Smooth muscle cell of the brain vasculature (primary cell): ENCODE results near the gene TFEC.
"Not testable (repeated sequence)": the region's sequence is repeated elsewhere in the genome, so short reads cannot be mapped to it uniquely, and the experiment has no call there.

Experiments used
- DNase-seq: peaks from one replicate; pipeline ENCODE4 v3.0.0-alpha.2; 2012; ENCODE audit warnings: low read depth, low spot score

The TFEC gene, protein sequence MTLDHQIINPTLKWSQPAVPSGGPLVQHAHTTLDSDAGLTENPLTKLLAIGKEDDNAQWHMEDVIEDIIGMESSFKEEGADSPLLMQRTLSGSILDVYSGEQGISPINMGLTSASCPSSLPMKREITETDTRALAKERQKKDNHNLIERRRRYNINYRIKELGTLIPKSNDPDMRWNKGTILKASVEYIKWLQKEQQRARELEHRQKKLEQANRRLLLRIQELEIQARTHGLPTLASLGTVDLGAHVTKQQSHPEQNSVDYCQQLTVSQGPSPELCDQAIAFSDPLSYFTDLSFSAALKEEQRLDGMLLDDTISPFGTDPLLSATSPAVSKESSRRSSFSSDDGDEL

DNA sequence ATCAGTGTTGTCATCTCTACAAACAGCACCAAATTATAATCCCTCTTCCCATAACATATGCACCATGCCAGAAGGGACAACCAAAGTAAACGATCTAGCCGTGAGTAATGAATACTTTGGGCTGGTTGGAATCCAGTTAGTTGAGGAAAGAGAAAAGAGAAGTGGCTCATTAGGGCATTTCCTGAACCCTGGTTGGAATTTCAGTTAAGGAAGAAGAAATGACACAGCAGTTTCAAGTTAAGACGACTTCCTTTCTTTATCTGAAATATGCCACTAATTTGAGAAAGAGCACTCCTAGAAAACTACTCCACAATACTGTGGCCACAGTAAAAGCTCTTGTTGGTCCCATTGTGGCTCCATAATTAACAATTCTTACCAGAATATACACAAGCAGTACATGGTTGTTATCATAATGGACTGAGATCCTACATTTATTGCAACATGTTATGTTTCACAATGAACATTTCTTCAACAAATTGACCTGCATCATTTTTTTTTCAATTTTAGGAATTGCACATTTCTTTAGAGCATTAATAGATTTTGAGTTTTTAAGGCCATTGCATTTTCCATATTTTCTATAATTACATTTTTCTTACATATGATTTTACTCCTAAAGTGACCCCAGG is at the start of gene TFEC:
TSS of gene TFEC (minus strand) at position 113 of the 626 bp plus-strand sequence. CDS start 46,322 bp downstream, outside the sequence.
- DNase-seq: no peak

DNA sequence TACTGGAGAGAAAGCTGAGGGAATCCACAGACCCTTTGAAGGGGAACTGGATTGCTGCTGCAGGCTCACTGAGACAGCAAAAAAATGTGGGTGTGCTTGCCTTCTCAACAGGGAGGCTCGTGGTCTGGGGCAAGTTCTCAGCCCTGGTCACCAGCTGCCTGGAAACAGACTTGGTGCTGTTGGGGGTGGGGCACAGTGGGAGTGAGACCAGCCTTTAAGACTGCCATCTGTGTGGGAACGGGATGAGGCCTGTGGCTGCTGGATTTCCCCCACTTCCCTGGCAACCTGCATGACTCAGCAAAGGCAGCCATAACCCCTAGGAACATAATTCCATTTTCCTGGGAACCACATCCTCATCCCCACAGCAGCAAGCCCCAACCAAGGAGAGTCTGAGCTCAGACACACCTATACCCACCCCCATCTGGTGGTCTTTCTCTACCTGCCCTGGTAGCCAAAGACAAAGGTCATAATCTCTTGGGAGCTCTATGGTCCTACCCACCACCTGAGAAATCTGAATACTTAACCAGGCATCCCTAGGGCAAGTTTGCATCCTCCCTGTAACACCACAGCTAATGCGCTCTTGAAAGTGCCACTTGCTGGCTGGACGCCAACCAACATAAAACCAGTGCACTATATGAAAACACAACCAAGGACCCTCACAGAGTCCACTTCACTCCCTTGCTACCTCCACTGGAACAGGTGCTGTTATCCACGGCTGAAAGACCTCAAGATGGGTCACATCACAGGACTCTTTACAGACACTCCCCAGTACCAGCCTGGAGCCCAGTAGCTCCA is 45.0 kb upstream of the TFEC start:
- no peak for DNase-seq

DNA sequence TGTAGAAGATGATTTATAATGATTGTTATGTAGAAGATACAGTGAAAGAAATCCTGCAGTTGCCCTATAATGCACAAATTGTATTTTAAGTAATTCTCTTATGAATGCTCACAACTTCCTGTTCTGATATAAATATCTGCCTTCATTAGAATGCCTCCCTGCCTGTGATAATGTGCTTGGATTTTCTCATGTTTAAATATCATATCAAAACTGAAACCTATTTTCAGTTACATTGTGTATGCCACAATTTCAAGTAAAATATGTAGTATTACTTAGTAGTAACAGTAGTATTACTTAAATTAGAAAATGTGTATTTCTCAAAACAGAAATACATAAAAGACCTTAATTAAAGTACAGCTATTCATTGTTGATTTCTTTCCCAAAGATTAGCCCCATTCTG is 41.1 kb upstream of the TFEC start:
- no peak for DNase-seq

DNA sequence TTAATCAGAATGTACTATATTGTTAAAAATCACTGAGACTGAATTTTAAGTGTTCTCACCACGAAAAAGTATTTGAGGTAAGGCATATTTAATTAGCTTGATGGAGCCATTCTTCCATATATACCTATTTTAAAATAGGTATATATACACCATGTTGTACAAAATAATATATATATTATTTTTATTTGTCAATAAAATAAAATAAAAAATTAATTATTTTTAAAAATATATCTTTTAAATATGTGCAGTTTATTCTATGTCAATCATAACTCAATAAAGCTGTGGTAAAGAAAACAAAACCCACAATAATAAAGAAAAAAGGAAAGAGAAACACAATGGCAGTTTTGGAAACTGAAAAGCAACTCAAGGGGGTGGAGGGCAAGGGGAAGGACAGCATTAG is 33.6 kb upstream of the TFEC start:
- DNase-seq: no peak

DNA sequence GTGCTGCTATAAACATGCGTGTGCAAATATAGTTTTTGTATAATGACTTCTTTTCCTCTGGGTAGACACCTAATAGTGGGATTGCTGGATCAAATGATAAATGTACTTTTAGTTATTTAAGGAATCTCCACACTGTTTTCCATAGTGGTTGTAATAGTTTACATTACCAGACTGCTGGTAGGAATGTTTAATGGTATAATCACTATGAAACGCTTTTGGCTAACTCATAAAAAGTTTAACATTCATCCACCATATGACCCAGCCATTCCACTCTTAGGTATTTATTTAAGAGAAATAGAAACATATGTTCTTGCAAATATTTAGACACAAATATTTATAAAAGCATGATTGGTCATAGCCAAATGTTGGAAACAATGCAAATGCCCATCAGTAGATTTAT is 32.1 kb upstream of the TFEC start:
- DNase-seq: no peak

DNA sequence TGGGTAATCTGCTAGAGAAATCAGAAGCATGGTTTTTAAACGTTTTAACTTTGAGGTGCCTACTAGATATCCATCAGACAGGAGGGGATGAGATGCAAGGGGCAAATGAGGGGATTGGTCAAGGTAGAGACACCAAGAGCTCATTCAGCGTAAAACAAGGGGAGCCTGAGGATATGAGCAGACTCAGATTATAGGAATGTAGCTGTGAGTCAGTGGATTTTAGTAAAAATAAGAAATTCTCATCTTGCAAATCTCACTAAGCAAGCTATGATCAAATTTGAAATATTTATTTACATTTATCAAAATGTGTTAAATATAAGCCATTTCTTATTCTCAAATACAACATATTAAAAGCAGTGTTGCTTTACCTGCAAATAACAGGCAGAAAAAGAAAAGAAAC is 21.4 kb upstream of the TFEC start:
- no peak for DNase-seq

DNA sequence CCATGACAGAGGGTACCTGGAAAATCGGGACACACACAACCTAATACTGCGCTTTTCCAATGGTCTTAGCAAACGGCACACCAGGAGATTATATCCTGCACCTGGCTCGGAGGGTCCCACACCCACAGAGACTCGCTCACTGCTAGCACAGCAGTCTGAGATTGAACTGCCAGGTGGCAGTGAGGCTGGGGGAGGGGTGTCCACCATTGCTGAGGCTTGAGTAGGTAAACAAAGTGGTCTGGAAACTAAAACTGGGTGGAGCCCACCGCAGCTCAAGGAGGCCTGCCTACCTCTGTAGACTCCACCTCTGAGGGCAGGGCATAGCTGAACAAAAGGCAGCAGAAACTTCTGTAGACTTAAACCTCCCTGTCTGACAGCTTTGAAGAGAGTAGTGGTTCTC is 16.7 kb upstream of the TFEC start:
- not testable (repeated sequence) for DNase-seq

DNA sequence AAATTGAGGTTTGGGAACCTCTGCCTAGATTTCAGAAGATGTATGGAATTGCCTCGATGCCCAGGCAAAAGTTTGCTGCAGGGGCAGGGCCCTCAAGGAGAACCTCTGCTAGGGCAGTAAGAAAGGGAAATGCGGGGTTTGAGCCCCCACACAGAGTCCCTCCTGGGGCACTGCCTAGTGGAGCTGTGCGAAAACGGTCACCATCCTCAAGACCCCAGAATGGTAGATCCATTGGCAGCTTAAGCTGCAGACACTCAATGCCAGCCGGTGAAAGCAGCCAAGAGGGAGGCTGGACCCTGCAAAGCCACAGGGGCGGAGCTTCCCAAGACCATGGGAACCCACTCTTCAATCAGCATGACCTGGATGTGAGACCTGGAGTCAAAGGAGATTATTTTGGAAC is 15.0 kb upstream of the TFEC start:
- no peak for DNase-seq

DNA sequence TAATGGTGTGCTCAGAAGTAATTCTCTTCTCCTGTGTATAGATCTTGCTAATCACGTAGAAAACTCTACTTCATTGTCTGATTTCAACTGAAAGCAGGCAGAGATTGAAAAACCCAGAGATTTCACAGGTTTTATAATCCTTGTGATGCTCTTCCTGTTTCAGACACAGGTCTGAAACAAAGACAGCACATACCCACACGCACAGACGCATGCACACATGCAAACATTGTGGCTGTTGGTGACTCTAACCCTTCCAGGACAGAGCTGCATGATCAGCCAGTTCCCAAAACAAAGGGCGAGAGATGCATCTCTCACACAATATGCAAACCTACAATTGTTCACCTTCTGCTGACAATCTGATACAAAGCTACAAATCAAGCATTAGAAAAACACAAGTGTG is 11.1 kb upstream of the TFEC start:
- DNase-seq: no peak

DNA sequence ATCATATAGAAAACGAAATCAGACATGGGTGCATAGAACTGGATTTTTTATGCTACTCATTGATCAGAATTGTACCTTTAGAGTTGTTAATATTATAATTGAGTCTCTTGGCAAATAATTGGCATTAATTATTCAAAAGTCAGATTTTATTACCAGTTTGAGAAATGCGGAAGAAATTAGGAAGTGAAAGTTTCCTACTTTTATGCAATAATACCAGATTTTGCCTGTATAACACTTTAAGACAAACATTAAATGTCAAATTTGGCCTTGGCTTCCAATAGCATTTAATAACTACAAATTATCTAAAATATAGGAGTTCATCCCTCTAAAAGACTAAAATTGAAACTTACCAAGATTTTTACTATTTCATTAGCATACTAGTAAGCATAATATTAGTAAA is 6.8 kb upstream of the TFEC start:
- DNase-seq: no peak

DNA sequence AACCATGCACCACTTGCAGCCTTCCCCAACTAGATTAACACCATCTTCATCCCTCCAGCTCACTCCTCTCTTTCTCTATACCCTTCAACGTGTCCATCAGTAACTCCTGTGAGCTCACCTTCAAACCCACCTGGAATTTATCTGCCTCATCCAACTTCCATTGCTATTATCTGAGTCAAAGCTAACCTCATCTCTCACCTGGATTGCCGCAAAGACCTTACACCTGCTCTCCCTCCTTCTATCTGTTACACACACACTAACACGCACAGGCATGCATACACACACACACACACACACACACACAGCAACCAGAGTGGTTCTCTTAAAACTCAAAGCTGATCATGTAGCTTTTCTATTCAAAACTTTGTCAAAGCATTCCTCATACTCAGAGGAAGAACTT is 3.8 kb upstream of the TFEC start:
- no peak for DNase-seq

DNA sequence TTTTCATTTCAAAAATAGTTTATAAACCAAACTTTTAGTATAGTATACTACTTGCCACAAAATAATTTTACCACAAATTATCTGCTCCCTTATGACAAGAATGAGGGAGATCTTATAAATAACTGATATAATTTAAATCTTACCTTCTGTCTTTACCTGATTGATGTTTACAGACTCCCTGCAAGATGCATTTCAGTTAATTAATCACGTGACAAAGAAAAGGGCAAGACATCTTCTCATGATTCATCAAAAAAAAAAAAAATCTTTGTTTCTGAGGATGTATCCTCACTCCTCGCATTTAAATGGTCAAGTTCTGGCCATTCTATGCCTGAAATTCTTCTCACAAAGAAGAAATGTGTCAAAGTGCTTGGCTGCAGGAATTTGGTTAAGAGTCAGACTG is 2.3 kb upstream of the TFEC start:
- DNase-seq: no peak

DNA sequence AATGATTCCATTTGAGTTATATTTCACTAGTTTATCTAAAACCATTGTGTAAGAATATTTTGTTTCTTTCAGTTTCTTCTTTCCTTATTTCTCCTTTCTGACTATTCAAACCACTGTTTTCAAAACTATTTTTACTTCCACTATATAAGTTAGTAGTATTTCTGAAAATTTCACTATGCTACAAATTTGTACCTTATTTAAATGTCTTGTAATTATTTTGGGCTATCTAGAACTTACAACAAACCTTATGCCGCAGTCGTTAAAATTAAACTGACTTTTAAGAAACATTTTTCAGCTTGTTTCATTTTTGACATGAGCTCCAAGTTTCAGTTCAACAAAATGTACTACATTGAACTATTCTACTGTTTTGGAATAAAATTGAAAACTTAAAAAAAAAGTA is 1.8 kb downstream of the TFEC start:
- no peak for DNase-seq

DNA sequence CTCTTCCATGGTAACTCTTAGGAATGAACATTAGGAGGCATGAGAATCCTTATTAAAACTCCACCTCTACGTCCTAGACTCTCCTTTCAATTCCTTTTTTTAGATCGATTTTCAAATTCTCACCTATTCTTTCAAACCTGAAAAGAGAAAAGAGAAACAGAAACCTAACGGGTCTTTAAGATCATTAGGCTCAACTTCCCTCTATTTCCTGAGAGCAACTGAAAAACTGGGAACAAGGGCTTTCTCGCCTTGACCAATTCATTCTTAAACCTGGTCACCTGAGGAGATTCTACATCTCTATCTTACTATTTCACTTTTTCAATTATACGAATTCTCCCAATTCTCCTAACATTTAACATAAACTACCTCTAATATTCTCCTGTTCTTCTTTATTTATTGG is 2.8 kb downstream of the TFEC start:
- no peak for DNase-seq

DNA sequence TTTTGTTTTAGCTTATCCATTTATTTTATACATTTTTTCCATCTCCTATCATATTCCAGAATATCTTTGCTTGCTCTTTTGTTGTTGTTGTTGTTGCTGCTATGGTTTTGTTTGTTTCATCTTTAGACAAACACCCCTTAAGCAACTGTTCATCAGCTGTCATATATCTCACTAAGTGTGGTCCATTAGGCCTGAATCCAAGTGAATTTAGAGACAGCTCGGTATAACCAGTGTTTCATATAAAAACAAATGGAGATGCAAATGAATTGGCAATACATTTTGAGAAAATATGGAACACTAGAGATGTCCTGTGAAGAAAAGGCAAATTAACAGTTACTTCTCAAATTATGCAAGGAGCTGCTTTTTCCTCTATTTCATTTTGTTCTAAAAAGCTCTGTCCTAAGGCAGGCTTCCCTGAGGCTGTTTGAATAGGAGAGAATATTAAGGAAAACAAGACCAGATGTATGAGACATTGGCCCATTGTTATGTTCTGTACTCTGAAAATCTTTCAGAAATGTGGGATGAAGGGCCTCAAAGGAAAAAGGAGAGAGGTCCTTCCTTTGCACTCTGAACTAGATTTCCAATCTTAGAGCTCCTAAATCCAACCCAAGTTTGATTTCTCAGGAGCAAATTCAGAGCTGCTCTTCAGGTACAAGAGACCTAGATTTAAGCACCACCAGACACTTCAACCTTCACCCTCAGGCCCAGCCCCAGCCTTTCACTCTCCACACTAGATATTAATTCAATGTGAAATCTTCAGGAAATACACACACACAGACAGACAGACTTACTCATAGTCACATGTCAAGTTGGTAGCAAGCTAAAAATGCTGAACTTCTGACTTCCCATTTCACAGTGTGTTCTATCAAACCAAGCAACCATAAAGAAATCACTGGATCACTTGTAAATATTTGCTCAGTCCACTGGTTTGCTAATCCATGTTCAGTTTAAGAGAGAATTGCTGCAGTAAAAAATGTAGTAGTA is 5.4 kb downstream of the TFEC start:
- DNase-seq: no peak

DNA sequence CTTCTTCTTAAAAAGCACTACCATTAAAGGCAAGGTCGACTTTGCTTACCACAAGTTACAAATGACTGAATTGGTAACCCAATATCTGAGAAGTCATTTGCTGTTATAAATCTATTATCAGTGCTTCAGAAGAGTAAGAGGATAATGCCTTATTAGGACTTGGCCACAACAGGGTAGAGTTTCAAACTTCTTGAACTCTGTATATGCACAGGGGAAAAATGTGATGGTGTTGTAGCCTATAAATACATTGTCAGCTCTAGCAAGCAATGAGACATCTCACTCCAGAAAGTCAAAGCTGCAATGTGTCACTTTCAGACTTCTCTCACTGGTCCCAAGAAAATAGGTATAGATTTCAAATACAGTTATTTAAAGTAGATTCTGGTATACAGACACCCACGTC is 9.3 kb downstream of the TFEC start:
- DNase-seq: no peak

DNA sequence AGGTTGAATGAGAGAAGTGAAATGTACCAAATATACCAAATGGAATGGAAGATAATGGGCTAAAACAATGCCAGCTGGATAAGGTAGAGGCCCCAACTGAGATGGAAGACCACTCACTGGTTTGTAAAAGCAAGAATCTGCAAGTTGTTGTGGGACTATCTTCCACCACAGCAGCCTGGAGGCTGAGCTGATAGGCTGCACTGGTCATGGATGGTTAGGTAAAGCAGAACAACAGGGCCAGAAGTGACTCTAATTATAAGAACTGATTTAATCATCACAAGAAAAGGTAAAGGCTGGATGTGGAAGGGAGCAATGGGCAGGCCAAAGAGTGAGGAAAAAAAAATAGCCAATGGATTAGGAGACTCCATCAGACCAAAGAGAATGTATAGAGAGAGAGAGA is 11.8 kb downstream of the TFEC start:
- DNase-seq: no peak

DNA sequence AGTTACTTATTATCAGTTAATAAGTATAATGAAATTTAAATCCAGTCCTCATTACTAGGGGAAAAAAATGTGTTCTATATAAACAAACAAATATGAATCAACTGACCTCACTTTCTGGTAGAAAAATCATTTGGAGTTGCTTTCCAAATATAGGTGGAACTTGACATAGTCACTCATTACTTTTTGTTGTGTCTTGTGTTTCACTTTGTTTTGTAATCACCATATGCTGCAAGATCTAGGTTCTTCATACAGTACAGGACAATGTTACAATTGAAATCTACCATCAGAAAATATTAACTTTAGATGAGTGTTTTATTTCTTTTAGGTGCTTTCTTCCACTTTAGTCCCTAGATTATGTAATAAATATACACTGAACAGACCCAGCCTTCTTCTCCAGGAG is 16.9 kb downstream of the TFEC start:
- no peak for DNase-seq

DNA sequence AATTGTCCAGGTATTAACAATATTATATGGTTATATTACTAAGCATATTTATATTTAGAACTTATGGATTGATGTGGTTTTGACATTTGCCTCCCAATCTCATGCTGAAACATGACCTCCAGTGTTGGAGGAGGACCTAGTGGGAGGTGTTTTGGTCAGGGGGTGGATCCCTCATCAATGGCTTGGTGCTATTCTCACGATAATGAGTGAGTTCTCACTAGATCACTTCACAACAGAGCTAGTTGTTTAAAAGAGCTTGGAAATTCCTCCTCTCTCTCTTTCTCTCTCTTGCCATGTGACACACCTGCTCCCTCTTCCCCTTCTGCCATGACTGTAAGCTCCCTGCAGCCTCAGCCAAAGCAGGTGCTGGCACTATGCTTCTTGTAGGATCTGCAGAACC is 19.0 kb downstream of the TFEC start:
- no peak for DNase-seq

DNA sequence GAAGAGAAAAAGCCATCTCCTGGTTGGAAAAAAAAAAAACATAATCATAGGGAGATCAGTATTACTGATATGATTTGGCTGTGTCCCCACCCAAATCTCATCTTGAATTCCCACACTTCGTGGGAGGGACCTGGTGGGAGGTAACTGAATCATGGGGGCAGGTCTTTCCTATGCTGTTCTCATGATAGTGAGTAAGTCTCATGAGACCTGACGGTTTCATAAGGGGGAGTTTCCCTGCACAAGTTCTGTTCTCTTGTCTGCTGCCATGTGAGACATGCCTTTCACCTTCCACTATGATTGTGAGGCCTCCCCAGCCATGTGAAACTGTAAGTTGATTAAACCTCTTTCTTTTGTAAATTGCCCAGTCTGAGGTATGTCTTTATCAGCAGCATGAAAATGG is 25.8 kb downstream of the TFEC start:
- DNase-seq: not testable (repeated sequence)

DNA sequence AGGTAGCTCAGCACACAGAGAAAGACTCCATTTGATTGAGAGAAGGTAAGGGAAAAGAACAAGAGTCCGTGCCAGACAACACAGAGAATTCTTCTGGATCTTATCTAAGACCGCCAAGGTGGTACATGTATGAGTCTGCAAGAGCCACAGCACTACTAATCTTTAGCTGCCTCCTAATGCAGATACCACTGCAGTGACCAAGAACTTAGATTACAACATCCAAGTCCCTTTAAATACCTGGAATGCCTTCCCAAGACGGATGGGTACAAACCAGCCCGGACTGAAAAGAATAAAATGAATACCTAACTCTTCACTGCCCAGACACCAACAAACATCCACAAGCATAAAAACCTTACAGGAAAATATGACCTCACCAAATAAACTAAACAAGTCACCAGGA is 33.3 kb downstream of the TFEC start:
- DNase-seq: no peak

DNA sequence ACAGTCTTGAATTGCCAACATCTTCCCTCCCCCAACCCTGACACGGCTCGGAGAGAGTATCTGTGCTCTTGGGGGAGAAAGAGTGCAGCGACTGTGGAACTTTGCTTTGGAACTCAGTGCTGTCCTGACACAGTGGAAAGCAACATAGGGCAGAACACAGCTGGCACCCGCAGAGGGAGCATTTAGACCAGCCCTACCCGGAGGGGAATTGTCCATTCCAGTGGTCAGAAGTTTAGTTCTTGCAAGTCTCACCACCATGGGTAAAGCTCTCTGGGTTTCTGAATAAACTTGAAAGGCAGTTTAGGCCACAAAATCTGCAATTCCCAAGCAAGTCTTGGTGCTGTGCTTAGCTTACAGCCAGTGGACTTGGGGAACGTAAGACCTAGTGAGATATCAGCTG is 34.9 kb downstream of the TFEC start:
- no peak for DNase-seq
